ENCODE data around the gene ST6GAL1. TPM values are rescaled to one million over a fixed set of nuclear protein-coding genes. Genes with fewer than 3 reads are reported as not detected.

The ST6GAL1 gene
- total and polyA plus RNA-seq, 10 of the 15 experiments (the other 5 are each of a cell fraction or from before 2014, with no cell fraction given) = 74.2 to 248 (median 149) TPM

DNA sequence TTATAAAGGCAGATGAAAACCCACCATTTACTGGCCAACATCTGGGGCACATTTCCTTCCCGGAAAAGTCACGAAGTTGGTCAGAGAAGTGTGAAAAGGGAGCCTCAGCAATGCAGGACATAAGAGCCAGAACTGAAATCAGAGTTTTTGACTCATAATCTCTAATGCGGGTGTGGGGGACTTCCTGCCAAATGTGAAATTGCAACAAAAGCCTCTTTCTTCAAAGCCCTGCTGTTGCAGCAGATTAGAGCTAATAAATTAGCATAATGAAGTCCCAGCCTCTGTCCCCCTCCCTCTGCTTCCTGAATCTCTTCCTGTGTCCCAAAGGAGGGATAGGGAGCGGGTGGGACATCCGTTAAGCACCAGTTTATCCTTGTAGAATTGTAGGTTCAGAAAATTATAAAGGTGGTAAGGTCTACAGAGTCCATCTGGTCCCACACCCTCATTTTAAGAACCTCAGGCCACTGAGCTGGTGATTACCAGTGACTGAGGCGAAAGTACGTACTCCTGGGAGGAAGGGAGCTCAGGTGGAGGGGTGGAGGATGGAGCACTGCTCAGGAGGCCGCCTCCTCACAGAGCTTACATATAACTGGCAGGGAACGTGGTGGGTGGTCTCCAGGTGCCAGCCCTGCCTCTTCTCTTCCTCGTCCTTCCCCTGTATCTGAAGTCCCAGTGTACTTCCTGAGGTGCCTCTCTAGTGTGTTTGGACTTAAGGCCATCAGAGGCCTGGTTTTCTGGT, 35.0 kb downstream of the ST6GAL1 start (continued):
- TF ChIP-seq, protein P1, sequence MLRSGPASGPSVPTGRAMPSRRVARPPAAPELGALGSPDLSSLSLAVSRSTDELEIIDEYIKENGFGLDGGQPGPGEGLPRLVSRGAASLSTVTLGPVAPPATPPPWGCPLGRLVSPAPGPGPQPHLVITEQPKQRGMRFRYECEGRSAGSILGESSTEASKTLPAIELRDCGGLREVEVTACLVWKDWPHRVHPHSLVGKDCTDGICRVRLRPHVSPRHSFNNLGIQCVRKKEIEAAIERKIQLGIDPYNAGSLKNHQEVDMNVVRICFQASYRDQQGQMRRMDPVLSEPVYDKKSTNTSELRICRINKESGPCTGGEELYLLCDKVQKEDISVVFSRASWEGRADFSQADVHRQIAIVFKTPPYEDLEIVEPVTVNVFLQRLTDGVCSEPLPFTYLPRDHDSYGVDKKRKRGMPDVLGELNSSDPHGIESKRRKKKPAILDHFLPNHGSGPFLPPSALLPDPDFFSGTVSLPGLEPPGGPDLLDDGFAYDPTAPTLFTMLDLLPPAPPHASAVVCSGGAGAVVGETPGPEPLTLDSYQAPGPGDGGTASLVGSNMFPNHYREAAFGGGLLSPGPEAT (IDR thresholded peaks at IDR 0.05; ENCODE audit: low read depth) = peak; percentile 86
- TF ChIP-seq EGR1 (IDR thresholded peaks at IDR 0.05; ENCODE audit: borderline replicate concordance in 1 of 2, low read depth in 2 of 2, low read length in 2 of 2) (peak in 1 of 2 experiments; percentile 96; a peak in 2 of 3 replicates), MTA2 (IDR thresholded peaks at IDR 0.05; ENCODE audit: low read depth) (peak; percentile 24; the same call in 1 of the 2 replicates), ZNF217 (IDR thresholded peaks at IDR 0.05) (no peak), MTA3 (IDR thresholded peaks at IDR 0.05; ENCODE audit: borderline replicate concordance, low read length) (0 out of 2 replicates have a peak, but pooled peaks have one; percentile 62), EP300 (IDR thresholded peaks at IDR 0.05; ENCODE audit: borderline replicate concordance in 1 of 2, control insufficient read depth in 1 of 2, low read depth in 2 of 2, low read length in 2 of 2) (no peak; a peak in 1 of 4 replicates), BMI1 (IDR thresholded peaks at IDR 0.05; ENCODE audit: borderline replicate concordance) (no peak), ETV6 (conservative IDR thresholded peaks at IDR 0.05 in 1 of 2, IDR thresholded peaks at IDR 0.05 in 1 of 2; ENCODE audit: borderline replicate concordance in 1 of 2, low read depth in 1 of 2) (peak in 1 of 2 experiments; percentile 98; a peak in 2 of 4 replicates), ZNF207 (IDR thresholded peaks at IDR 0.05; ENCODE audit: borderline replicate concordance) (no peak), CHD2 (IDR thresholded peaks at IDR 0.05; ENCODE audit: borderline replicate concordance, low read depth, low read length) (no peak), NFYB (IDR thresholded peaks at IDR 0.05; ENCODE audit: insufficient read depth, low read depth, low read length) (no peak), POLR2AphosphoS2 (IDR thresholded peaks at IDR 0.05; ENCODE audit: low read depth, low read length) (no peak), DPF2 (IDR thresholded peaks at IDR 0.05) (no peak; the same call in 1 of the 2 replicates), STAT3 (IDR thresholded peaks at IDR 0.05; ENCODE audit: low read depth, low read length) (no peak), RAD21 (IDR thresholded peaks at IDR 0.05; ENCODE audit: insufficient read depth, low read depth, low read length) (peak; percentile 8; the same call in 1 of the 2 replicates), RELA (IDR thresholded peaks at IDR 0.05; ENCODE audit: borderline replicate concordance, partially characterized antibody) (peak; percentile 91), HDAC6 (IDR thresholded peaks at IDR 0.05; ENCODE audit: unreplicated experiment) (no peak), SP1 (IDR thresholded peaks at IDR 0.05; ENCODE audit: low read depth, low read length) (no peak), BRCA1 (IDR thresholded peaks at IDR 0.05; ENCODE audit: low read depth, low read length) (no peak), CREM (IDR thresholded peaks at IDR 0.05; ENCODE audit: low read depth) (peak; percentile 64), IKZF2 (IDR thresholded peaks at IDR 0.05) (peak; percentile 74 to 75), SRF (IDR thresholded peaks at IDR 0.05; ENCODE audit: low read depth in 2 of 2, low read length in 2 of 2) (no peak)
- TF ChIP-seq, protein P2, sequence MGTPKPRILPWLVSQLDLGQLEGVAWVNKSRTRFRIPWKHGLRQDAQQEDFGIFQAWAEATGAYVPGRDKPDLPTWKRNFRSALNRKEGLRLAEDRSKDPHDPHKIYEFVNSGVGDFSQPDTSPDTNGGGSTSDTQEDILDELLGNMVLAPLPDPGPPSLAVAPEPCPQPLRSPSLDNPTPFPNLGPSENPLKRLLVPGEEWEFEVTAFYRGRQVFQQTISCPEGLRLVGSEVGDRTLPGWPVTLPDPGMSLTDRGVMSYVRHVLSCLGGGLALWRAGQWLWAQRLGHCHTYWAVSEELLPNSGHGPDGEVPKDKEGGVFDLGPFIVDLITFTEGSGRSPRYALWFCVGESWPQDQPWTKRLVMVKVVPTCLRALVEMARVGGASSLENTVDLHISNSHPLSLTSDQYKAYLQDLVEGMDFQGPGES (IDR thresholded peaks at IDR 0.05) = no peak
- TF ChIP-seq, protein P3, sequence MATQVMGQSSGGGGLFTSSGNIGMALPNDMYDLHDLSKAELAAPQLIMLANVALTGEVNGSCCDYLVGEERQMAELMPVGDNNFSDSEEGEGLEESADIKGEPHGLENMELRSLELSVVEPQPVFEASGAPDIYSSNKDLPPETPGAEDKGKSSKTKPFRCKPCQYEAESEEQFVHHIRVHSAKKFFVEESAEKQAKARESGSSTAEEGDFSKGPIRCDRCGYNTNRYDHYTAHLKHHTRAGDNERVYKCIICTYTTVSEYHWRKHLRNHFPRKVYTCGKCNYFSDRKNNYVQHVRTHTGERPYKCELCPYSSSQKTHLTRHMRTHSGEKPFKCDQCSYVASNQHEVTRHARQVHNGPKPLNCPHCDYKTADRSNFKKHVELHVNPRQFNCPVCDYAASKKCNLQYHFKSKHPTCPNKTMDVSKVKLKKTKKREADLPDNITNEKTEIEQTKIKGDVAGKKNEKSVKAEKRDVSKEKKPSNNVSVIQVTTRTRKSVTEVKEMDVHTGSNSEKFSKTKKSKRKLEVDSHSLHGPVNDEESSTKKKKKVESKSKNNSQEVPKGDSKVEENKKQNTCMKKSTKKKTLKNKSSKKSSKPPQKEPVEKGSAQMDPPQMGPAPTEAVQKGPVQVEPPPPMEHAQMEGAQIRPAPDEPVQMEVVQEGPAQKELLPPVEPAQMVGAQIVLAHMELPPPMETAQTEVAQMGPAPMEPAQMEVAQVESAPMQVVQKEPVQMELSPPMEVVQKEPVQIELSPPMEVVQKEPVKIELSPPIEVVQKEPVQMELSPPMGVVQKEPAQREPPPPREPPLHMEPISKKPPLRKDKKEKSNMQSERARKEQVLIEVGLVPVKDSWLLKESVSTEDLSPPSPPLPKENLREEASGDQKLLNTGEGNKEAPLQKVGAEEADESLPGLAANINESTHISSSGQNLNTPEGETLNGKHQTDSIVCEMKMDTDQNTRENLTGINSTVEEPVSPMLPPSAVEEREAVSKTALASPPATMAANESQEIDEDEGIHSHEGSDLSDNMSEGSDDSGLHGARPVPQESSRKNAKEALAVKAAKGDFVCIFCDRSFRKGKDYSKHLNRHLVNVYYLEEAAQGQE (IDR thresholded peaks at IDR 0.05; ENCODE audit: low read depth, low read length) = no peak

Data from GM12878 (cell line).